ENCODE data around the gene CHMP3. TPM values are rescaled to one million over a fixed set of nuclear protein-coding genes. Genes with fewer than 3 reads are reported as not detected.
"Not testable (repeated sequence)": the region's sequence is repeated elsewhere in the genome, so short reads cannot be mapped to it uniquely, and the experiment has no call there.

Gene CHMP3
- total RNA-seq, 2 experiments from 2014 or later: 8.5 to 27.2 TPM

GRCh38 chr2:86596118-86596517 lies 32.9 kb upstream of the CHMP3 start:
- ChIA-PET POLR2A (interaction anchor here (1.1 to 1.2 kb wide), 2 partner anchors 22 to 23 kb away, joined by 3 read pairs; no protein-coding TSS in a partner anchor), CTCF (ENCODE audit: unreplicated experiment) (no interaction called here)
- Histone ChIP-seq H4K20me1 (ENCODE audit: insufficient read depth, low read length) (no peaks in the 10 kb centered on the region), H3K4me1 (ENCODE audit: insufficient read depth, low read length, poor library complexity, severe bottlenecking) (no peaks in the 10 kb centered on the region), H3K36me3 (ENCODE audit: insufficient read depth, low read length) (no peaks in the 10 kb centered on the region), H3K9me3 (ENCODE audit: low read length) (no peaks in the 10 kb centered on the region), H3K9me2 (ENCODE audit: insufficient read depth, low read length) (no peaks in the 10 kb centered on the region), H3K79me2 (ENCODE audit: insufficient read depth, low read depth, low read length) (no peaks in the 10 kb centered on the region), H3K4me2 (ENCODE audit: low read length) (no peak overlapping the region), H3K27ac (ENCODE audit: low read depth, low read length, poor library complexity, severe bottlenecking) (no peak overlapping the region), H3K4me3 (ENCODE audit: low read depth, low read length, poor library complexity, severe bottlenecking) (no peak overlapping the region), H2AFZ (ENCODE audit: low read length) (no peak overlapping the region)
- no peak for TF ChIP-seq CTCF (conservative IDR thresholded peaks at IDR 0.05; ENCODE audit: low read length)
- TF ChIP-seq EZH2phosphoT487 (IDR thresholded peaks at IDR 0.05; ENCODE audit: borderline replicate concordance, low read depth, low read length): no peak
- intact Hi-C loops (cut with micrococcal nuclease; ENCODE audit: unreplicated experiment): no loop called here
- DNase-seq (ENCODE audit: low spot score): no peak
- BruUV-seq (replicated peaks): no TSS peak

GRCh38 chr2:86593266-86593665 lies 30.0 kb upstream of the CHMP3 start:
- H3K4me2 ChIP-seq (ENCODE audit: low read length): no peak overlapping the region
- H3K9me3 ChIP-seq (ENCODE audit: low read length): no peaks in the 10 kb centered on the region
- no TSS peak for BruUV-seq (replicated peaks)
- CTCF ChIA-PET (ENCODE audit: unreplicated experiment): no interaction called here
- no peaks in the 10 kb centered on the region for H4K20me1 ChIP-seq (ENCODE audit: insufficient read depth, low read length)
- no peaks in the 10 kb centered on the region for H3K4me1 ChIP-seq (ENCODE audit: insufficient read depth, low read length, poor library complexity, severe bottlenecking)
- POLR2A ChIA-PET: no interaction called here
- DNase-seq (ENCODE audit: low spot score): no peak
- no peaks in the 10 kb centered on the region for H3K79me2 ChIP-seq (ENCODE audit: insufficient read depth, low read depth, low read length)
- no peaks in the 10 kb centered on the region for H3K36me3 ChIP-seq (ENCODE audit: insufficient read depth, low read length)
- no peaks in the 10 kb centered on the region for H3K9me2 ChIP-seq (ENCODE audit: insufficient read depth, low read length)
- H3K27ac ChIP-seq (ENCODE audit: low read depth, low read length, poor library complexity, severe bottlenecking): no peak overlapping the region
- H2AFZ ChIP-seq (ENCODE audit: low read length): no peak overlapping the region
- H3K4me3 ChIP-seq (ENCODE audit: low read depth, low read length, poor library complexity, severe bottlenecking): no peak overlapping the region
- TF ChIP-seq CTCF (conservative IDR thresholded peaks at IDR 0.05; ENCODE audit: low read length): no peak
- TF ChIP-seq EZH2phosphoT487 (IDR thresholded peaks at IDR 0.05; ENCODE audit: borderline replicate concordance, low read depth, low read length): no peak
- intact Hi-C loops (cut with micrococcal nuclease; ENCODE audit: unreplicated experiment): no loop called here

GRCh38 chr2:86592547-86593230 lies 29.4 kb upstream of the CHMP3 start:
- no peak overlapping the region for H3K4me2 ChIP-seq (ENCODE audit: low read length)
- no peaks in the 10 kb centered on the region for H3K36me3 ChIP-seq (ENCODE audit: insufficient read depth, low read length)
- BruUV-seq (replicated peaks): no TSS peak
- H4K20me1 ChIP-seq (ENCODE audit: insufficient read depth, low read length): no peaks in the 10 kb centered on the region
- H3K27ac ChIP-seq (ENCODE audit: low read depth, low read length, poor library complexity, severe bottlenecking): no peak overlapping the region
- H3K4me1 ChIP-seq (ENCODE audit: insufficient read depth, low read length, poor library complexity, severe bottlenecking): no peaks in the 10 kb centered on the region
- CTCF ChIA-PET (ENCODE audit: unreplicated experiment): no interaction called here
- no peak for DNase-seq (ENCODE audit: low spot score)
- intact Hi-C loops (cut with micrococcal nuclease; ENCODE audit: unreplicated experiment): no loop called here
- no peaks in the 10 kb centered on the region for H3K9me3 ChIP-seq (ENCODE audit: low read length)
- H3K79me2 ChIP-seq (ENCODE audit: insufficient read depth, low read depth, low read length): no peaks in the 10 kb centered on the region
- H2AFZ ChIP-seq (ENCODE audit: low read length): no peak overlapping the region
- H3K4me3 ChIP-seq (ENCODE audit: low read depth, low read length, poor library complexity, severe bottlenecking): no peak overlapping the region
- H3K9me2 ChIP-seq (ENCODE audit: insufficient read depth, low read length): no peaks in the 10 kb centered on the region
- POLR2A ChIA-PET: no interaction called here
- TF ChIP-seq EZH2phosphoT487 (IDR thresholded peaks at IDR 0.05; ENCODE audit: borderline replicate concordance, low read depth, low read length): no peak
- TF ChIP-seq CTCF (conservative IDR thresholded peaks at IDR 0.05; ENCODE audit: low read length): no peak

GRCh38 chr2:86589701-86590100 lies 26.5 kb upstream of the CHMP3 start:
- H3K27ac ChIP-seq (ENCODE audit: low read depth, low read length, poor library complexity, severe bottlenecking); H3K4me2 ChIP-seq (ENCODE audit: low read length); CTCF ChIA-PET (ENCODE audit: unreplicated experiment); H3K36me3 ChIP-seq (ENCODE audit: insufficient read depth, low read length); POLR2A ChIA-PET; H3K79me2 ChIP-seq (ENCODE audit: insufficient read depth, low read depth, low read length); BruUV-seq (replicated peaks); H3K9me2 ChIP-seq (ENCODE audit: insufficient read depth, low read length); H3K4me3 ChIP-seq (ENCODE audit: low read depth, low read length, poor library complexity, severe bottlenecking); H4K20me1 ChIP-seq (ENCODE audit: insufficient read depth, low read length); H3K4me1 ChIP-seq (ENCODE audit: insufficient read depth, low read length, poor library complexity, severe bottlenecking); H2AFZ ChIP-seq (ENCODE audit: low read length); H3K9me3 ChIP-seq (ENCODE audit: low read length); DNase-seq (ENCODE audit: low spot score): not testable (repeated sequence)
- intact Hi-C loops (cut with micrococcal nuclease; ENCODE audit: unreplicated experiment): loop anchor here (10.0 kb wide), 1 partner anchor 65 kb away; no protein-coding TSS in a partner anchor

Data from OCI-LY7 (cell line).